Measurements from ENCODE around the gene TRPV3.

GRCh38 chr17:3471599-3471998 is 86.0 kb downstream of the TRPV3 start, which contains the start of gene SPATA22:
- no peak for TF ChIP-seq TAF1 (conservative IDR thresholded peaks at IDR 0.05)
- TF ChIP-seq CTCF (IDR thresholded peaks at IDR 0.05; ENCODE audit: low read depth, low read length, missing input control) = no peak
- TF ChIP-seq REST (IDR thresholded peaks at IDR 0.05) = no peak
- TF ChIP-seq YY1 (IDR thresholded peaks at IDR 0.05) = no peak
- no peak for TF ChIP-seq JUND (IDR thresholded peaks at IDR 0.05)
- no peak for TF ChIP-seq ZBTB33 (IDR thresholded peaks at IDR 0.05)
- no peak for TF ChIP-seq RAD21 (IDR thresholded peaks at IDR 0.05)
- no peak for TF ChIP-seq MAX (IDR thresholded peaks at IDR 0.05)
- no peak for TF ChIP-seq FOXA1 (IDR thresholded peaks at IDR 0.05)
- TF ChIP-seq GABPA (IDR thresholded peaks at IDR 0.05 in 1 of 2, conservative IDR thresholded peaks at IDR 0.05 in 1 of 2) = no peak
- no peak for TF ChIP-seq SP1 (IDR thresholded peaks at IDR 0.05)
- no peak for TF ChIP-seq NR2F2 (IDR thresholded peaks at IDR 0.05)
